ENCODE data around the gene TRIM14. TPM values are rescaled to one million over a fixed set of nuclear protein-coding genes. Genes with fewer than 3 reads are reported as not detected.

TRIM14 gene
- total RNA-seq, 1 experiment from 2014 or later: 34.1 TPM

GRCh38 chr9:98146101-98146991 lies 27.3 kb upstream of the TRIM14 start:
- Mint-ChIP-seq H3K36me3 (ENCODE audit: insufficient read depth, unreplicated experiment) (peaks cover 20% of the 10 kb centered on the region), H3K27ac (ENCODE audit: unreplicated experiment) (peak overlapping the region; percentile 94), H3K27me3 (ENCODE audit: unreplicated experiment) (no peaks in the 10 kb centered on the region), H3K4me3 (ENCODE audit: low read depth, unreplicated experiment) (peak overlapping the region; percentile 34), H3K9me3 (ENCODE audit: low read depth, unreplicated experiment) (no peaks in the 10 kb centered on the region), H3K4me1 (ENCODE audit: low read depth, unreplicated experiment) (peaks cover 67% of the 10 kb centered on the region)
- no peak for TF ChIP-seq CTCF (IDR thresholded peaks at IDR 0.05; ENCODE audit: unreplicated experiment)
- intact Hi-C loops (cut with micrococcal nuclease; ENCODE audit: unreplicated experiment): loop anchor here (2.0 kb wide), 1 partner anchor 46 kb away; the partner anchor contains the start of gene CORO2A
- CTCF ChIA-PET: interaction anchor here (0.7 to 0.9 kb wide), 2 partner anchors 77 to 1974 kb away, joined by 3 read pairs; no protein-coding TSS in a partner anchor
- BruUV-seq (replicated peaks): no TSS peak
- peak; percentile 91 for DNase-seq

- Mint-ChIP-seq H3K27ac (ENCODE audit: unreplicated experiment) (peak overlapping the region; percentile 94), H3K4me1 (ENCODE audit: low read depth, unreplicated experiment) (peaks cover 52% of the 10 kb centered on the region), H3K36me3 (ENCODE audit: insufficient read depth, unreplicated experiment) (peaks cover 13% of the 10 kb centered on the region), H3K27me3 (ENCODE audit: unreplicated experiment) (no peaks in the 10 kb centered on the region), H3K4me3 (ENCODE audit: low read depth, unreplicated experiment) (no peak overlapping the region), H3K9me3 (ENCODE audit: low read depth, unreplicated experiment) (no peaks in the 10 kb centered on the region)
- no peak for DNase-seq
- no TSS peak for BruUV-seq (replicated peaks)
- no peak for TF ChIP-seq CTCF (IDR thresholded peaks at IDR 0.05; ENCODE audit: unreplicated experiment)
- intact Hi-C loops (cut with micrococcal nuclease; ENCODE audit: unreplicated experiment): loop anchor here (5.0 kb wide), 1 partner anchor 72 kb away; no protein-coding TSS in a partner anchor
- CTCF ChIA-PET: no interaction called here
Measured at GRCh38 chr9:98144631-98145030, 25.6 kb upstream of the TRIM14 start.

- Mint-ChIP-seq H3K27ac (ENCODE audit: unreplicated experiment) (peak overlapping the region; percentile 94), H3K36me3 (ENCODE audit: insufficient read depth, unreplicated experiment) (peaks cover 15% of the 10 kb centered on the region), H3K9me3 (ENCODE audit: low read depth, unreplicated experiment) (no peaks in the 10 kb centered on the region), H3K4me3 (ENCODE audit: low read depth, unreplicated experiment) (no peak overlapping the region), H3K4me1 (ENCODE audit: low read depth, unreplicated experiment) (peaks cover 52% of the 10 kb centered on the region), H3K27me3 (ENCODE audit: unreplicated experiment) (no peaks in the 10 kb centered on the region)
- DNase-seq: no peak
- intact Hi-C loops (cut with micrococcal nuclease; ENCODE audit: unreplicated experiment): loop anchor here (5.0 kb wide), 1 partner anchor 72 kb away; no protein-coding TSS in a partner anchor
- CTCF ChIA-PET: no interaction called here
- no TSS peak for BruUV-seq (replicated peaks)
- no peak for TF ChIP-seq CTCF (IDR thresholded peaks at IDR 0.05; ENCODE audit: unreplicated experiment)
Measured at GRCh38 chr9:98144076-98144475, 25.1 kb upstream of the TRIM14 start.

- no peak for DNase-seq
- no TSS peak for BruUV-seq (replicated peaks)
- intact Hi-C loops (cut with micrococcal nuclease; ENCODE audit: unreplicated experiment): loop anchor here (5.0 kb wide), 1 partner anchor 71 kb away; no protein-coding TSS in a partner anchor
- Mint-ChIP-seq H3K27ac (ENCODE audit: unreplicated experiment) (peak overlapping the region; percentile 68), H3K36me3 (ENCODE audit: insufficient read depth, unreplicated experiment) (peaks cover 23% of the 10 kb centered on the region), H3K4me3 (ENCODE audit: low read depth, unreplicated experiment) (no peak overlapping the region), H3K27me3 (ENCODE audit: unreplicated experiment) (no peaks in the 10 kb centered on the region), H3K4me1 (ENCODE audit: low read depth, unreplicated experiment) (peaks cover 44% of the 10 kb centered on the region), H3K9me3 (ENCODE audit: low read depth, unreplicated experiment) (no peaks in the 10 kb centered on the region)
- TF ChIP-seq CTCF (IDR thresholded peaks at IDR 0.05; ENCODE audit: unreplicated experiment): no peak
- CTCF ChIA-PET: interaction anchor here (0.6 kb wide), 1 partner anchor 143 kb away, joined by 3 read pairs; no protein-coding TSS in a partner anchor
Measured at GRCh38 chr9:98142925-98143481, 24.0 kb upstream of the TRIM14 start.
